Cardiac fibroblast (primary cell): ENCODE results near the gene F2R.

ENCODE experiments used
- DNase-seq, 2 donors: peaks; one replicate each; pipeline versions ENCODE4 v3.0.0 to v3.0.0-alpha.2; 2010; ENCODE audit warnings: low read depth in 2 of 2
- H3K4me3 ChIP-seq, 2 donors: replicated peaks in 1 of 2; 1 replicate in 1 of 2; 2 replicates in 1 of 2; pipeline ENCODE4 v1.5.1; 2011; ENCODE audit warnings: low read depth in 2 of 2, low read length in 2 of 2, mild to moderate bottlenecking in 2 of 2, moderate library complexity in 1 of 2
- CTCF ChIP-seq: IDR thresholded peaks from one replicate; pipeline ENCODE4 v1.5.1; 2011; ENCODE audit warnings: low read depth, mild to moderate bottlenecking, low read length, inconsistent platforms

Gene F2R

GRCh38 chr5:76704131-76704663 lies 11.7 kb upstream of the F2R start:
- no peak for TF ChIP-seq CTCF
- no peak for DNase-seq
- H3K4me3 ChIP-seq = no peak overlapping the region

- TF ChIP-seq CTCF = no peak
- no peak for DNase-seq
- no peak overlapping the region for H3K4me3 ChIP-seq
Measured at GRCh38 chr5:76705574-76705973, 10.4 kb upstream of the F2R start.

GRCh38 chr5:76709762-76710161 lies 6.2 kb upstream of the F2R start:
- DNase-seq = peak; percentile 71
- H3K4me3 ChIP-seq = no peak overlapping the region
- no peak for TF ChIP-seq CTCF

- DNase-seq = peak in 1 of 2 donors; percentile 69
- H3K4me3 ChIP-seq = no peak overlapping the region
- no peak for TF ChIP-seq CTCF
Measured at GRCh38 chr5:76710991-76711390, 4.9 kb upstream of the F2R start.

- no peak for DNase-seq
- H3K4me3 ChIP-seq = peak overlapping the region; percentile 97 to 99
- no peak for TF ChIP-seq CTCF
Measured at GRCh38 chr5:76714751-76715485, 1.0 kb upstream of the F2R start.

- DNase-seq = no peak
- TF ChIP-seq CTCF = no peak
- peak overlapping the region; percentile 97 to 99 for H3K4me3 ChIP-seq
Measured at GRCh38 chr5:76715486-76715735, 515 bp upstream of the F2R start.
